ENCODE data around the gene POMT2.
"Not testable (repeated sequence)": the region's sequence is repeated elsewhere in the genome, so short reads cannot be mapped to it uniquely, and the experiment has no call there.

Gene POMT2

DNA sequence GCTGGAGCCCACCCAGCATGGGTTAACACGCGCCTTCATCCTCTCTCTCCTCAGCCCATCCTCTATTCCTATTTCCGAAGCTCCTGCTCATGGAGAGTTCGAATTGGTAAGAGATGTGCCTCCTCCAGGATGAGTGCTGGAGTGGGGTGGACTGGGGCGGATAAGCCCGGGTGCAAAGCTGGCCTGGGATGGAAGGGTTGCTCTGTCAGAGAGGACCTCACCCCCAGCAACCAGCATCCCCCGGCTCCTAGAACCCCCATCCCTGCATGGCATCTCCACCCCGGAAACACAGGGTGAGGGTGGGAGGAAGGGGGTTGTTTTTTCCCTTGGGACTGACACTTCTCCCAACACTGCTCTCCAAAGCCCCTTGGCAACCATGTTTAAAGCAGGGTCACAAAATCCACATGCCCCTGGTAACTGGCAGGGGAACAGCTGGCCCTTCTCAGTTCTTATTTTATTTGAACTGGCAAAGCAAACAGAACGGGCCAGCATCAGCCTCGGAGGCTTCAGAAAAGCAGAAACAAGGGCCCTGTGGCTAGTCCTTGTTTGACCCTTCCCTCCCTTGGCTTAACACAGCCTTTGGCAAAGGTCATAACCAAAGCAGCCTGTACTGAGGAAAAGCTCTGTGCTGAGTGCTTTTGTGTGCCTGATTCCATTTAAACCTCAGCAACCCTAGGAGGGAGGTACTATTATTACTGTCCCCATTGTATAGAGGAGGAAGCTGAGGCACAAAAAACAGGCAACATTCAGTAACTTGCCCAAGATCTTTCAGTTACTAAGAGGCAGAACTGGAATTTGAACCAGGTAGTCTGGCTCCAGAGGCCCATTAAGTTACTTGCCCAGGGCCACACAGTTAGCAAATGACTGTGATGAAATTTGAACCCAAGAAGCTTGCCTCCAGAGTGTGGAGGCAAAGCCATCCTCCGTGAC, 4.4 kb upstream of the POMT2 start:
- no peak for DNase-seq (ENCODE audit: low read depth)

- no peak for DNase-seq (ENCODE audit: low read depth)
Measured at GRCh38 chr14:77324289-77324688, 3.6 kb upstream of the POMT2 start.

GRCh38 chr14:77323571-77323970, 2.9 kb upstream of the POMT2 start:
- DNase-seq (ENCODE audit: low read depth): no peak

DNA sequence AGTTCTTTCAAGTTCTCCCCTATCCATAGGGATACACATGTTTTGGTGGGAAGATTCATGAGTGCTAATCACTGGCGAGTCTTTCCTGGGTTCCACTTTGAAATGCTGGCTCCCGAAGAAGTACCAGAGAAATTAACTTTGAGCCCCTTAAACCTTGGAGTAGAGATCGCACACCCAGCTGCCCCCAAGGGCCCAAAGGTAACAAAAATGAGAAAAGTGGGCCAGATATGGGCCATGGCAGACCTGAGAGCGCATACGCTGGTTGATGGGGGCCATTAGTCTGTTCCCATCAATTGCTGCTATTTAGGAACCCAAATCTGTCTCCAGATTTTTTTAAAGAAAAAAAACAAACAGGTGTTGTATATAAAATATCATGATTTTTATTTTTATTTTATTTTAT, 2.3 kb upstream of the POMT2 start:
- no peak for DNase-seq (ENCODE audit: low read depth)

DNA sequence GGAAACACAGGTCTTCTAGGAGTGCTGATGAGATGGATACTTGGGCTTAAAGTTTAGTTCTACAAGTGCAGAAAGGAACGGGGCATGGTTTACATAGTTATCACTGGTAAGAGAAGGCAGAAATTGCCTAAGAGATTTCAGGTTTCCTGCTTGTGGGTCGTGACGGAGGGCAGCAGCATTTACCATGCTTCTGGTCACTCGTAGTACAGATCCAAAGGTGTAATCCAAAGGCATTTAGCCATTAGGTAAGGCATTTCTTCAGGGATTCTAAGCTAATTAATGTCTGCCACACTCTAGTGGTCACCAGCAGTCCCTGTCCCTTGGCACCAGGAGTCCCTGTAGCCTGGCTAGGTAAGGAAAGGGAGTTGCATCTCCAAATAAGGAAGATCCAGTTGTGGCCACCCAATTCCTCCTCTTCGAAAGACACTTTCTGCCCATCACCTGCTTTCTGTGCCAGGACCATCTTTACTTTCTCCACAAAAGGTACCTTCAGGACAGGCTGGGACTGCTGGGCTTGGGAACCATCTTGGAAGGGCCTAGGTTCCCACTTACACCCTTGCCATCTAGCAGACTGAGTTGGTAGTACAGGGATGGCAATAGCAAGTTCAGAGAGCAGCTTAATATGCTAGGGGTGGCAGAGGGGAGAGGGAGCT, 1.7 kb upstream of the POMT2 start:
- DNase-seq (ENCODE audit: low read depth): no peak

DNA sequence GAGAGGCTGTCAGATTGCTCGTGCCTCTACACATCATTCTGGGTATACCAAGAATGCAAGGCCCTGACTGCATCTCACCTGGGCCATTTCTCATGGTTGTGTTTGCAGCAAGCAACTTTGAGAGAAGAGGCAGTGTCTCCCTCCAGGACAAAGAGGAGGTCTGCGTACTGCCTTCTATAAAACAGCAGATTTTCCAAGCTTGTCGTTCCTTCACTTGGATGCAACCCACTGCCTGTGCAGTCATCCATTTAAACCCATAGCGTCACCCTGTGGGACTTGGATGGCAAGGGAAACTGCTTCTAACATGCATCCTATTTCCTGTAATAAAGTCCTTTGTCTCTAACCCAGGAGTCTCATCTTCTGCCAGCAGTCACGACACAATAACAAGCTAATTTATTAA, 1.3 kb downstream of the POMT2 start:
- DNase-seq (ENCODE audit: low read depth): no peak

DNA sequence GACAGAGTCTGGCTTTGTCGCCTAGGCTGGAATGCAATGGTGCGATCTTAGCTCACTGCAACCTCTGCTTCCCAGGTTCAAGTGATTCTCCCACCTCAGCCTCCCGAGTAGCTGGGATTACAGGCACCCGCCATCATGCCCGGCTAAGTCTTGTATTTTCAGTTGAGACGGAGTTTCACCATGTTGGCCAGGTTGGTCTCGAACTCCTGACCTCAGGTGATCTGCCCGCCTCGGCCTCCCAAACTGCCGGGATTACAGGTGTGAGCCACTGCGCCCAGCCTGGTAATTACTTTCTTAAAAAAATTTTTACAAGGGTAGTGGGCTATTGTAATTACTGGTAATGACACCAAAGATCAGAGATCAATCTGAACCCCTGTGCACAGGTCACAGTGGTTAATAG, 1.9 kb downstream of the POMT2 start:
- DNase-seq (ENCODE audit: low read depth): not testable (repeated sequence)

GRCh38 chr14:77318006-77318553, 2.6 kb downstream of the POMT2 start:
- no peak for DNase-seq (ENCODE audit: low read depth)

DNA sequence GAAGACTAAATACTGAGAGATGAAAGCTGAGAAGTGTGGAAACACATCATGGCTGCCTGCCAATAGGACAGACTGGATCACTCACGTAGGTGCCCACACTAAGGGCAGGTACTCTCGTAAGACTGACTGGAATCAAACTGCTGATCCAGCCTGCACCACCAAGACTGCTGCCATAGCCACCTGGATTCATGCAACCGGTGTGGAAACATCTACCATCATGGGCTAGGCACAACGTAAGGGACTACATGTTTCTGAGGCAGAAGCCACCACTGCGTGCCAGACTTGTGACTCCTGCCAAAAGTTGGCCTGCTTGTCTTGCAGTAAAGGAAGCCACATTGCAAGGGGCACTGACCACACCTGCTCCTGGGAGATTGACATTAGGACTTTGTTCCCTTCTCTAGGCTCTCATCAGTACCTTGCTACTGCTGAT, 3.8 kb downstream of the POMT2 start:
- DNase-seq (ENCODE audit: low read depth): no peak

GRCh38 chr14:77316195-77316505, 4.5 kb downstream of the POMT2 start:
- no peak for DNase-seq (ENCODE audit: low read depth)

DNA sequence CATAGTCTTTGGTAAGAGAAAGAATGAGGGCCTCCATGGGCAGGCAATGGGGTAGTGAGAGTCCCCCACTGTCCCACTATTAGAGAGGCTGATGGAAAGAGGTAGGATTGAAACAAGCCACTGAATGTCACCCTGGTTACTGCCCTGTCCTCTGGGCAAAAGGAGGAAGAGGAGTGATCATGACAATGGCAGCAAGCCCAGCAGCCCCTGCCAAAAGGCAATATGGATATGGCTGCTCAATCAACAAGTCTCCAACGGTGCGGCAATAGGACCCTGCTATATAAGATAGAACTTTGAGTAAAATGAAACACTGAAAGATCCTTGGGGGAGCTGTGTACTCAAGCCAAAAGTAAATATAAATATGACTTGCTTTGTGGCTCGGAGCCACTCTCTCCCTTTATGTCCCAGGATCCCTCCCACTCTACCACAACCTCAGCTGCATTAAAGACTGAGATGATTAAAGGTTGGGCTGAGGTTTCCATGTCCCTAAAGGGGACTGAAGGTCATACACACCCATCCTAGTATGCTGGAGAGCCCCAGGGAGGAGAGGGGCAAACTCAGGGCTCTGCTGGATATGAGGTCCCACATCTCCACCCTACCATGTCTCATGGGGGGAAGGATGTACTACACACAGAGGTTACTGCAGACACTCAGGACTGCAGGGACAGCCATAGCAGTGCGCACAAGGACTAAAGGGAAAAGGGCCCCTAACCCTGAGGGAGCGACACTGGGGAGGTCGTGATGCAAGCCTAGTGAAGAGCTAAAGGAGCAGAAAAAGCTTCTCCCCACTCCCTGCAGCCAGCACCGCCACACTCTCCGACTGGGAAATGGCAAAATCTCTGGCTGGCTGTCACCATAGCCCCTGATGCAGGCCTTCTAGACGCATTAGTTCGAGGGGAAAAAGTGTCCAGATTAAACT, 5.9 kb downstream of the POMT2 start:
- no peak for DNase-seq (ENCODE audit: low read depth)

DNA sequence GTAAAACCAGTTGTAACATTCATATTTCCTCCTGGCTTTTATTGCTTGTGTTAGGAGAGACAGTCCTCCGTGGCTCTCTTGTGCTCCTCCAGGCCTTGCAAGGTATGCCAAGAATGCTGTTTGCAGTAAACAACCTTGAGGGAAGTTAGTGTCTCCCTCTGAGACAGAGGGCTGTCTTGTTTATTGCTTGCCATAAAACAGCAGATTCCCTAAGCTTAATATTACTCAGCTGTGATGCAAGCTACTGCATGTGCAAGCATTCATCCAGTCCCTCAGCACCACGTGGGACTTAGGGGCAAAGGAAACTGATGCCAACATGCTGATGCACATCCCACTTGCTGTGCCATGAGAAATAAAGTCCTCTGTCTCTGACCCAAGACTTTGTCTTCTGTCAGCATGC, 6.6 kb downstream of the POMT2 start:
- DNase-seq (ENCODE audit: low read depth): no peak

GRCh38 chr14:77313371-77313770, 7.3 kb downstream of the POMT2 start:
- DNase-seq (ENCODE audit: low read depth): no peak

- DNase-seq (ENCODE audit: low read depth): no peak
Measured at GRCh38 chr14:77311217-77311616, 9.5 kb downstream of the POMT2 start.

DNA sequence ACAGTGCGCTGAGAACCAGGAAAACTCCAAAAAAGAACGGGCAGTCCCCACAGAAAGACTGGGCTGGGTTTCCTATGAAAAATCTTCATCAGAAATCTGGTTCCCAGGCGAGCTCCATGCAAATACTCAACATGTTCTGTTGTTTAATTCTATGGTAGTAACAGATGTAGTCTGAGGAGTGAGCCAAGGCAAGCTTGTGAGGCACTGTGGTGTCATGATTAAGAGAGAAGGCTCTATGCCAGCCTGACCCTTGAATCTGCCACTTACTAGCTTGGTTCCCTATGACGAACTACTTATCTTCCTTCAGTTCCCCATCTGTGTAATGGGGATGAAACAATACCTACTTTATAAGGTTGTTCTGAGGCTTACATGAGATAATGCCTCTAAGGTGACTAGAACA, 10.7 kb downstream of the POMT2 start:
- no peak for DNase-seq (ENCODE audit: low read depth)

DNA sequence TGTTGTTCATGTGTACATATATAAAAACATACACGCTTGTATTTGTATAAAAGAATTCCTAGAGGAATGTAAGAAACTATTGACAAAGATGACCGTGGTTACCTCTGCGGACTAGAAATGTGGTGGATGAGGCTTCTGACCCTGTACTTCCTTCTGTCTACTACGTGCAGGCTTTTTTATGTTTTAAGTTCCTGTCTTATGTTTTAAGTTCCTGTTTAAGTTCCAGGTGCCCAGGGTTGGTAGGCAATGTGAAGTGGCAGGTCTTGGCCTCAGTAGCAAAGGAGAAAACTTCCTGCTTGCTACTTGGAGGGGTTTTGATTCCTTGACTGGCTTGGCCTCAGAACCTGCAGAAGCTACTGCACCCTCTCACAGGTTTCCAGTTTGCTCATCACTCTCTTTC, 11.6 kb downstream of the POMT2 start:
- DNase-seq (ENCODE audit: low read depth): no peak

- DNase-seq (ENCODE audit: low read depth): no peak
Measured at GRCh38 chr14:77306851-77307496, 13.7 kb downstream of the POMT2 start.

GRCh38 chr14:77306416-77306815, 14.3 kb downstream of the POMT2 start:
- DNase-seq (ENCODE audit: low read depth): no peak

- DNase-seq (ENCODE audit: low read depth): no peak
Measured at GRCh38 chr14:77305696-77306095, 15.0 kb downstream of the POMT2 start.

DNA sequence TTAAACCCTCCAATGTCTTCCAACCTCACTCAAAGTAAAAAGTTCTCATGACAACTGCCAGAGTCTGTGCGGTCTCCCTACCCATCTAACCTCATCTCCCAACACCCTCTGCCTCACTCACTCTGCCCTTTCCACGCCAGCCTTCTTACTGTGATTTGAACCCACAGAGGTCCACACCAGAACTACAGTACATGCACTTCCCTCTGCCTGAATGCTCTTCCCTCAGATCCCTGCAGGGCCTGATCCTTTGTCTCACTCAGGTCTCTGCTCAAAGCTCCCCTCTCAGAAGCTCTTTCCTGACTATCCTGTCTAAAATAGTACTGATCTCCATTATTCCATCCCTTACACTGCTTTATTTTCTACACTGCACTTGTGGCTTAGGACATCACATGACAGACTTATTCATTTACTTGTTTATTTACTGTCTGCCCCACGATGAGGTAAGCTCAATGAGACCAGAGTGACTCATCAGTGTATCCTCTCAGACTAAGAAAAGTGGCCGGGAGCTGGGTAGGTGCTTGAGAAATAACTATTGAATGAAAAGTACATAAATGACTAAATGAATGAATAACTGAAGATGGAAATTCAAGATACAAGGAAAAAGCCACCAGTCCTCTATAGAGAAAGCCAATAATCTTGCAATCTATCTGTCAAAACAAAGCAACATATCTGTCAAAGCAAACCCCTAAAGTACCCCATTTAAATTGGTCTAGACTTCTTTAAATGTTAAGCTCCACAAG, 17.1 kb downstream of the POMT2 start:
- DNase-seq (ENCODE audit: low read depth): no peak

- DNase-seq (ENCODE audit: low read depth): no peak
Measured at GRCh38 chr14:77302926-77303325, 17.8 kb downstream of the POMT2 start.
